Loucy (cell line): ENCODE results near the gene AKIP1.

ENCODE experiments used
- H2AFZ ChIP-seq: fragments of 200-600 bp; sonication (generic); 2 replicates; pipeline ENCODE4 v1.6.0; 2016; ENCODE audit warnings: antibody characterized with exemption, mild to moderate bottlenecking, low read length, moderate library complexity
- H3F3A ChIP-seq: fragments of 200-600 bp; 2 replicates; pipeline ENCODE4 v1.6.0; 2016; ENCODE audit warnings: antibody characterized with exemption, low read depth, mild to moderate bottlenecking
- H3K27me3 ChIP-seq: fragments of 200-600 bp; sonication (generic); 2 replicates; pipeline ENCODE4 v1.6.1; 2014; ENCODE audit warnings: low read length, mild to moderate bottlenecking; ENCODE audit not compliant: insufficient read depth, poor library complexity, severe bottlenecking
- H3K36me3 ChIP-seq: fragments of 200-600 bp; sonication (generic); 2 replicates; pipeline ENCODE4 v1.6.1; 2016; ENCODE audit warnings: low read length; ENCODE audit not compliant: insufficient read depth
- H3K4me1 ChIP-seq: fragments of 200-600 bp; sonication (generic); 2 replicates; pipeline ENCODE4 v1.5.1; 2014; ENCODE audit warnings: low read length, mild to moderate bottlenecking; ENCODE audit not compliant: insufficient read depth, poor library complexity, severe bottlenecking
- H3K4me2 ChIP-seq: fragments of 200-600 bp; sonication (generic); 2 replicates; pipeline ENCODE4 v1.6.0; 2014; ENCODE audit warnings: antibody characterized with exemption, low read length, low read depth, mild to moderate bottlenecking; ENCODE audit not compliant: poor library complexity, severe bottlenecking
- H3K4me3 ChIP-seq: fragments of 200-600 bp; sonication (generic); 2 replicates; pipeline ENCODE4 v1.5.1; 2014; ENCODE audit warnings: low read length, mild to moderate bottlenecking, mixed read lengths; ENCODE audit not compliant: poor library complexity, severe bottlenecking
- H3K79me2 ChIP-seq: fragments of 200-600 bp; sonication (generic); 2 replicates; pipeline ENCODE4 v1.6.1; 2014; ENCODE audit warnings: low read length; ENCODE audit not compliant: insufficient read depth
- H3K9ac ChIP-seq: fragments of 200-600 bp; sonication (generic); 2 replicates; pipeline ENCODE4 v1.6.0; 2014; ENCODE audit warnings: mild to moderate bottlenecking, low read depth, low read length, moderate library complexity; ENCODE audit not compliant: poor library complexity, severe bottlenecking
- H3K9me2 ChIP-seq: fragments of 200-600 bp; sonication (generic); replicated peaks from 2 replicates; pipeline ENCODE4 v1.6.1; 2016; ENCODE audit warnings: low read depth, low read length, mixed read lengths
- H3K9me3 ChIP-seq: fragments of 200-600 bp; sonication (generic); 2 replicates; pipeline ENCODE4 v1.6.1; 2014; ENCODE audit warnings: mild to moderate bottlenecking, antibody characterized with exemption, low read length, low read depth; ENCODE audit not compliant: insufficient read depth
- H4K20me1 ChIP-seq: fragments of 200-600 bp; sonication (generic); 2 replicates; pipeline ENCODE4 v1.6.0; 2014; ENCODE audit warnings: antibody characterized with exemption, low read length, mild to moderate bottlenecking; ENCODE audit not compliant: insufficient read depth, poor library complexity, severe bottlenecking
- CTCF ChIP-seq: fragments of 200-600 bp; sonication (generic); conservative IDR thresholded peaks from 2 replicates; pipeline ENCODE4 v1.5.1; 2014; ENCODE audit warnings: mild to moderate bottlenecking, antibody characterized with exemption, low read length
- EZH2phosphoT487 ChIP-seq: fragments of 200-600 bp; IDR thresholded peaks from 2 replicates; pipeline ENCODE4 v1.6.1; 2018; ENCODE audit warnings: antibody characterized with exemption, mild to moderate bottlenecking, moderate library complexity, borderline replicate concordance

The AKIP1 gene

GRCh38 chr11:8910649-8911026 is 351 bp upstream of the AKIP1 start:
- no peaks in the 10 kb centered on the region for H3K9me3 ChIP-seq
- no peaks in the 10 kb centered on the region for H3F3A ChIP-seq
- H3K4me1 ChIP-seq: peaks cover 24% of the 10 kb centered on the region
- H3K36me3 ChIP-seq: no peaks in the 10 kb centered on the region
- TF ChIP-seq CTCF (no peak), EZH2phosphoT487 (no peak)
- H4K20me1 ChIP-seq: peaks cover 4% of the 10 kb centered on the region
- peaks cover 22% of the 10 kb centered on the region for H3K79me2 ChIP-seq
- H3K4me2 ChIP-seq: peak overlapping the region; percentile 87
- peak overlapping the region; percentile 82 for H2AFZ ChIP-seq
- no peaks in the 10 kb centered on the region for H3K27me3 ChIP-seq
- H3K9ac ChIP-seq: peak overlapping the region; percentile 68
- no peaks in the 10 kb centered on the region for H3K9me2 ChIP-seq
- H3K4me3 ChIP-seq: peak overlapping the region; percentile 100

- Histone ChIP-seq H3K4me1 (peaks cover 24% of the 10 kb centered on the region), H3K9ac (peak overlapping the region; percentile 29), H3K4me2 (peak overlapping the region; percentile 77), H3K9me3 (no peaks in the 10 kb centered on the region), H3K36me3 (peaks cover 9% of the 10 kb centered on the region; the same call in 1 of the 2 replicates), H3K79me2 (peaks cover 22% of the 10 kb centered on the region), H3K4me3 (peak overlapping the region; percentile 64), H3F3A (no peaks in the 10 kb centered on the region), H3K9me2 (no peaks in the 10 kb centered on the region), H2AFZ (peak overlapping the region; percentile 40; the same call in 1 of the 2 replicates), H4K20me1 (peaks cover 4% of the 10 kb centered on the region), H3K27me3 (no peaks in the 10 kb centered on the region)
- TF ChIP-seq EZH2phosphoT487 (no peak), CTCF (peak; percentile 89)
Observed at GRCh38 chr11:8913961-8914660, 3.1 kb downstream of the AKIP1 start.

GRCh38 chr11:8914661-8915018 is 3.7 kb downstream of the AKIP1 start:
- no peaks in the 10 kb centered on the region for H3K27me3 ChIP-seq
- peak overlapping the region; percentile 64 for H3K4me3 ChIP-seq
- H3K79me2 ChIP-seq: peaks cover 22% of the 10 kb centered on the region
- H3K36me3 ChIP-seq: peaks cover 12% of the 10 kb centered on the region; the same call in 1 of the 2 replicates
- H4K20me1 ChIP-seq: peaks cover 4% of the 10 kb centered on the region
- H3K4me2 ChIP-seq: peak overlapping the region; percentile 77
- no peaks in the 10 kb centered on the region for H3K9me2 ChIP-seq
- H3F3A ChIP-seq: no peaks in the 10 kb centered on the region
- peaks cover 24% of the 10 kb centered on the region for H3K4me1 ChIP-seq
- H2AFZ ChIP-seq: no peak overlapping the region
- no peak overlapping the region for H3K9ac ChIP-seq
- TF ChIP-seq CTCF (no peak; the same call in 1 of the 2 replicates), EZH2phosphoT487 (no peak)
- no peaks in the 10 kb centered on the region for H3K9me3 ChIP-seq
